AG10803 (cell line): ENCODE data around the gene TACR2.

Source experiments
- DNase-seq: peaks from one replicate; pipeline ENCODE4 v3.0.0; 2010; ENCODE audit warnings: low read depth
- H3K4me3 ChIP-seq: 2 replicates; pipeline ENCODE4 v1.5.1; 2011; ENCODE audit warnings: mild to moderate bottlenecking, low read length, control low read depth
- CTCF ChIP-seq: conservative IDR thresholded peaks from 2 replicates; pipeline ENCODE4 v1.5.1; 2011; ENCODE audit warnings: mild to moderate bottlenecking, low read length, control low read depth, inconsistent platforms

TACR2 gene

DNA sequence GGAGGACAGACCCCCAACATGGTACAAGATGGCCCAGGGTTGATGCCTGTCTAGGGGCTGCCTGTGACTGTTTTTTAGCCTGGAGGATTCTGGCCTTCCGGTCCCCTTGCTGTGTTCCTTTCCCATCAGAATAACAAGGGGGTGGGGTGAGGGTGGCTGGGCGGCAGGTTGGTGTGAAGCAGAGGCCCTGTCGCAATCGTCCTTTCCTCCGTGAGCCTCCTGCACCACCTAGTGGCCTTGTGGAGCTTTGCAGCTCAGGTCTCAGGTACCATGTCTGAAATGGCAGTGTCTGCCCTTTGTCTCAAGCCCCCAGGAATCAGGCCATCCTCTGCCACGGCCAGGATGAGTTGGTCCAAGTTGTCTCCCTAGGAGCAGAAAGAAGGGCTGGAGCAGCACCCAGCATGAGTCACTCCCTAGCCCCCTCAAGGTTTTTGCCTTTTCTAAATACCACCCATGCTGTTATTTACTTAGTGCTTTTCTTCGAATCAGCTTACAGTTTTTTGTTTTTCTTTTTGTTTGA lies 24.2 kb downstream of the TACR2 start:
- peak; percentile 99 for TF ChIP-seq CTCF
- DNase-seq = peak; percentile 75
- H3K4me3 ChIP-seq = no peak overlapping the region

GRCh38 chr10:69391158-69391557 lies 25.6 kb downstream of the TACR2 start:
- TF ChIP-seq CTCF = no peak
- H3K4me3 ChIP-seq = no peak overlapping the region
- DNase-seq = no peak

- TF ChIP-seq CTCF = no peak
- DNase-seq = no peak
- no peak overlapping the region for H3K4me3 ChIP-seq
Measured at GRCh38 chr10:69389827-69390490, 26.8 kb downstream of the TACR2 start.

GRCh38 chr10:69388488-69388887 lies 28.2 kb downstream of the TACR2 start:
- TF ChIP-seq CTCF = no peak
- no peak for DNase-seq

DNA sequence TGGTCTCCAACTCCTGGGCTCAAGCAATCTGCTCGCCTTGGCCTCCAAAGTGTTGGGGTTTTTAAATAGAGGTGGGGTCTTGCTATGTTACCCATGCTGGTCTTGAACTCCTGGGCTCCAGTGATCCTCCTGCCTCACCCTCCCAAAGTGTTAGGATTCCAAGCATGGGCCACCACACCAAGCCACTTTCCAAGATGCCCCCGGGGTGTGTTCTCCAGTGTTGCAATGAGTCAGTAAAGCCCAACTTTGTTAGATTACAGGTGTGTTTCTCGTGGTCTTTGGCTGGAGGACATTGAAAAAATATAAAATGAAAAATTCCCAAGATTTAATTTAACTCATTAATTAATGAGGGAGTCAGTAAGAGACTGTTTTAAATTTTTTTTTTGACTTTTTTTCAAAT lies 29.2 kb downstream of the TACR2 start:
- no peak for TF ChIP-seq CTCF
- no peak for DNase-seq

More at GRCh38 chr10:69388488-69388887, 28.2 kb downstream of the TACR2 start:
- H3K4me3 ChIP-seq = no peak overlapping the region

DNA sequence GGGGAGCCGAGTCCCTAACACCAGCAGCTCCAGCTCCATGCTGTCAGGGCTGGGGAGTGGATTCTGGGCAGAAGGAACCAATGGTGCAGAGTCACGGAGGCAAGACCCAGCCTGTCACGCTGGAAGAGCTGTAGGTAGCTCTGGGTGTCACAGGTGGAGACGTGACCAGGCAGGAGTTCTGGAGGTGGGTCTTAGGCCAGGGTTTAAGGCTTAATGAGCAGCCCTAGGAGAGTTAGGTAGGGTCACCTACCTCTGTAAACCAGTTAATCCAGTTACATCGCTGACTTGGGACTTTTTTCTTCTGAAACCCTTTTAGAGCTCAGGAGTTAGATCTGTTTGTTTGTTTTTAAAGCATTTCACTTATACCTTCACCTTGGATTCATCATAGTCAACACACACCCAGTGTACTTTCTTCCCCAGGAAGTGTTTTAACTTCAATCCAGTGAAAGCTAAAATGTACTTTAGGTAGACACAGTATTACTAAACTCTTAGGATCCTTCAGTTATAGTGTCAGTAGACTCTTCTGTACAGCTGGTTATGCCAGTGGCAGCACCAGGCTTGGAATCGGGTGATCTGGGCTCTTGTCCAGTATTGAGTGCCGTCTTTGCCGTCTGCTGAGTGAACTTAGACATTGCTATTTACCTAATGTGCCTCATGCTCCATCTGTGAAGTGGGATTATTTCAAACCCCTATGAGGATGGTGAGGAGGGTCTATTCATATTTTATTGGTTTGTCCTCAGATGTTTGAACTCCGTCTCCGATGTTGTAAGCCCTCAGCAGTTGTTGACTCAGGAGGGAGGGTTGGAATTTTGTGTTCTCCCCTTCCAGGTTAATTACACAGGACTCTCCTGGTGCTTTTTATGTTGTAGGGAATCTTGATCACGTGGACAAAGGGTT lies 31.0 kb downstream of the TACR2 start:
- H3K4me3 ChIP-seq = no peak overlapping the region
- TF ChIP-seq CTCF = no peak
- no peak for DNase-seq

More for the DNA sequence above, 29.2 kb downstream of the TACR2 start:
- no peak overlapping the region for H3K4me3 ChIP-seq
